Central memory CD8-positive, alpha-beta T cell (primary cell): ENCODE measurements around the gene SGCD.

Experiments
- ATAC-seq: fragments of 150-1000 bp; cut with Tn5 transposase; replicated peaks from 2 replicates; pipeline ENCODE4 v1.10.0; 2022; ENCODE audit warnings: mild to moderate bottlenecking, moderate FRiP score, moderate number of reproducible peaks; ENCODE audit not compliant: poor library complexity, severe bottlenecking; ENCODE audit errors: extremely low read depth
- DNase-seq, 2 donors: peaks; one replicate each; pipeline ENCODE4 v3.0.0; 2021; ENCODE audit warnings: low spot score in 2 of 2
- H3K27ac Mint-ChIP-seq: one replicate; pipeline ENCODE4 v1.8.0; 2022; ENCODE audit warnings: low read depth, mild to moderate bottlenecking, moderate library complexity, mixed read lengths
- H3K27me3 Mint-ChIP-seq: one replicate; pipeline ENCODE4 v1.8.0; 2022; ENCODE audit warnings: mixed read lengths
- H3K36me3 Mint-ChIP-seq: one replicate; pipeline ENCODE4 v1.8.0; 2022; ENCODE audit warnings: mild to moderate bottlenecking, moderate library complexity, mixed read lengths; ENCODE audit not compliant: insufficient read depth
- H3K4me1 Mint-ChIP-seq: one replicate; pipeline ENCODE4 v1.8.0; 2022; ENCODE audit warnings: mixed read lengths
- H3K4me3 Mint-ChIP-seq: one replicate; pipeline ENCODE4 v1.8.0; 2022; ENCODE audit warnings: mild to moderate bottlenecking, moderate library complexity, mixed read lengths
- H3K9me3 Mint-ChIP-seq: one replicate; pipeline ENCODE4 v1.8.0; 2022; ENCODE audit warnings: mixed read lengths

SGCD gene

DNA sequence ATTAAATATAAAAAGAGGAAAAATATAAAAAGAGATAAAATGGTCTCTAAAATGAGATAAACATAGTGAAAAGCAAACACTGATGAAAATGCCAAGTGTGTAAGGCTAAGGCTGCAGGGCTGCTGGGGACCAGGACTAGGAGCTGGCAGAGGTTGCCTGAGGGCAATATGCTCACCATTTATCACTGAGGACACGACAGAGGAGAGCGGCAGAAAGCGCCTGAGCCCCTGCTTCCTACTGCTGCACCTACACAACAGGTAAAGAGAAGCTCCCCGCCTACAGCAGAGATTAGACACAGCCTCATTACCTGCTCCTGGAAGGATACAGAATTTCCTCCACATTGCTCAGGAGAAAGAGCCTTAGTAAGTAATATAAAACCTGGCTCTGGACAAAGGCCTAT is 452.5 kb downstream of the SGCD start:
- Mint-ChIP-seq H3K27ac (no peak overlapping the region), H3K36me3 (peaks cover 3% of the 10 kb centered on the region), H3K9me3 (peaks cover 5% of the 10 kb centered on the region), H3K27me3 (peaks cover 52% of the 10 kb centered on the region), H3K4me1 (no peaks in the 10 kb centered on the region), H3K4me3 (no peak overlapping the region)
- ATAC-seq = no peak
- no peak for DNase-seq

DNA sequence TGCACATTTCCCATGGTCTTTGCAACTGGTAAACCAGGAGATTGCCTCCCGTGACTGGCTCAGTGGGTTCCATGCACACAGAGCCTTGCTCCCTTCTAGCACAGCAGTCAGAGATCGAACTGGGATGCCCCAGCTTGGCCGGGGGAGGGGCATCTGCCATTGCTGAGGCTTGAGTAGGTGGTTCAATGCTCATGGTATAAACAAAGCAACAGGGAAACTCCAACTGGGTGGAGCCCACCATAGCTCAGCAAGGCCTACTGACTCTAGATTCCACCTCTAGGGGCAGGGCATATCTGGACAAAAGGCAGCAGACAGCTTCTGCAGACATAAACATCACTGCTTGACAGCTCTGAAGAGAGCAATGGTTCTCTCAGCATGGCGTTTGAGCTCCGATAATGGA is 456.1 kb downstream of the SGCD start:
- Mint-ChIP-seq H3K4me1 (no peaks in the 10 kb centered on the region), H3K27ac (no peak overlapping the region), H3K4me3 (no peak overlapping the region), H3K36me3 (peaks cover 3% of the 10 kb centered on the region), H3K27me3 (peaks cover 67% of the 10 kb centered on the region), H3K9me3 (peaks cover 12% of the 10 kb centered on the region)
- no peak for DNase-seq
- no peak for ATAC-seq

DNA sequence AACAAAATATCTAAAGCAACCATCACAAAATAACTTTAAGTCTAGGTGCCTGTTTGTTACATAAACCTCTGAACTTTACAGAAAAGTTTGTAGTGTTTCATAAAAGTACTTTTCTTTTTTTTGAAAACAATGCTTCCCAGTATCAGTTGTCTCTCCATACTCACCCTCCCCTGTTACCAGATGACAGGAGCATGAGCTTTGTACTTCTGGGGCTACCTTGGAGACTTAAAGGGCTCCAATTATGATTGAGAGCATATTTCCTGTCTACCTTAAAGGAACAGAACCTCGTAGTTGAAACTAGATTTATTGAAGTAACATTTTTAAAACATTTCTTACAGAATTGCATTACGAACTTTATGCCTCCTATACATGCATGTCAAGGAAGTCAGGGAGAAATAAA is 467.7 kb downstream of the SGCD start:
- Mint-ChIP-seq H3K9me3 (no peaks in the 10 kb centered on the region), H3K27me3 (peaks cover 32% of the 10 kb centered on the region), H3K4me1 (peaks cover 7% of the 10 kb centered on the region), H3K27ac (no peak overlapping the region), H3K4me3 (no peak overlapping the region), H3K36me3 (no peaks in the 10 kb centered on the region)
- ATAC-seq (no peak), DNase-seq (no peak)

DNA sequence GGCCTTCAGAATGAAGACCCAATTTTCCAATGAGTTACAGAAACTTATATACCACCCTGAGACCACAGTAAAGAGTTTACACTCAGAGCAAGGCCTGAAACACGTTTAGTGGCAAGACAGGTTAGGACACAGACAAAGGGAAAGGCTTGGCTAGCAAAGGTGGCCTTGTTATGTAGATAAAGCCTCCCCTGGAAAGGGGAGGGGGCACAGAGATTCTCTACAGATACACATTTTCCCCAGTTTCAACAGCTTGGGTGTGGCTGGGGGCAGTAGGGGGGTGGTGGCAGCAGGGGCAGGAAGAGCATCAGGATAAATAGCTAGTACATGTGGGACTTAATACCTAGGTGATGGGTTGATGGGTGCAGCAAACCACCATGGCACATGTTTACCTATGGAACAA is 471.2 kb downstream of the SGCD start:
- H3K4me1 Mint-ChIP-seq = peaks cover 7% of the 10 kb centered on the region
- no peaks in the 10 kb centered on the region for H3K9me3 Mint-ChIP-seq
- DNase-seq (no peak), ATAC-seq (no peak)
- no peaks in the 10 kb centered on the region for H3K36me3 Mint-ChIP-seq
- H3K4me3 Mint-ChIP-seq = no peak overlapping the region
- peaks cover 50% of the 10 kb centered on the region for H3K27me3 Mint-ChIP-seq
- H3K27ac Mint-ChIP-seq = no peak overlapping the region

DNA sequence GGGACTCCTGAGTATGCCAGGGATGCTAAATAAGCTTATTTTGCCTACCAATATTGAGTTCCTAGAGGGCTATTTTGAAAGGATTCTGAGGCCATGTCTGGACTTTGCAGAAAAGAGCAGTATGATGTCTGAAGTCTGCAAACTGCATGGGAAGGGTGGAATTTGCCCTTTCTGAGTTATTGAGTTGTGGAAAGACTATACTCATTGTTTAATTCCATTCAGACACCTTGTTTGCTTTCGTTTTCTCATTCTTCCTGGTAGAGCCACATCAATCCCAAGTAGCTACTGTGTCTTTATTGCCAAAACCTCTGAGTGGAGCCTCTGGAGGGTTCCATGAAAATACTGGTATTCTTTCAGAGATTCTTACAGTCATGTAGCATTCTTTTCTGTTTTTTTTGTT is 472.2 kb downstream of the SGCD start:
- H3K27me3 Mint-ChIP-seq = peaks cover 56% of the 10 kb centered on the region
- no peak for ATAC-seq
- H3K4me1 Mint-ChIP-seq = peaks cover 7% of the 10 kb centered on the region
- H3K4me3 Mint-ChIP-seq = no peak overlapping the region
- DNase-seq = no peak
- no peaks in the 10 kb centered on the region for H3K9me3 Mint-ChIP-seq
- H3K27ac Mint-ChIP-seq = no peak overlapping the region
- no peaks in the 10 kb centered on the region for H3K36me3 Mint-ChIP-seq

DNA sequence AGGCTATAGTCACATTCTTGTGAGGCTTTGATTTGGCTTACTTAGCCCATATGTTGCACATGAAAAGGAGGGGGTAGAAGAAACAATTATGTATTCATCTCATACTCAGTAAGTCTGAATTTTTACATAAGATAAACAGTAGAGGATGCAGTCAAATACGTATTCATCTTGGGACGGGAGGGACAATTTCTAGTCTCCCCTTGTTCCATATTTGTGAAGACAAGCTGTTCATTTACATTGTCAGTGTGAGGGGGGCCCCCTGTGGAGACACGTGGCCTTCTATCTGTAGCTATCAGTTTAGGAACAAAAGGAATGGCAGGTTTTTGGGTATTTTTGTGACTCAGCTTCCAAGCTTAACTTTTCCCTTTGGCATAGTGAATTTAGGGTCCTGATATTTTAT is 474.0 kb downstream of the SGCD start:
- H3K36me3 Mint-ChIP-seq = no peaks in the 10 kb centered on the region
- peaks cover 56% of the 10 kb centered on the region for H3K27me3 Mint-ChIP-seq
- no peak for ATAC-seq

DNA sequence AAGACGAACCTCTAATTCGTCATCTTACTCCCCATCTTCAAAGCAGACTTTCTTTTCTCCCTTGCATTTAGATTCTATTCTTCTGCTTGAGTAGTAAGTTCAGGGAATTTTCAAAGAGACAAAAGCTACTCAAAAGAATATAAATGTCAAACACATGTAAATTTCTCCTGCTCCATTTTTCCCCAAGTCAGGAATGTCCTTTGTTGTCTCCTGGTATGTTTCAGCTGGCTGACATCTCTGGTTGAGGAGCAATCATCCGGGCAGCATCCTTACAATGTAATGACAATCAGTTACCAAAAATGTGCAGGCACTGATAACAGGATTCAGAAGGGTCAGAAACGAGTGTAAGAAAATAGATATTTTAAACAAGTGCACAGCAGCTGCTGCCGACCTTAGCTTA is 475.5 kb downstream of the SGCD start:
- DNase-seq (no peak), ATAC-seq (no peak)
- no peak overlapping the region for H3K4me3 Mint-ChIP-seq
- H3K4me1 Mint-ChIP-seq = peaks cover 7% of the 10 kb centered on the region
- H3K9me3 Mint-ChIP-seq = peaks cover 5% of the 10 kb centered on the region
- no peaks in the 10 kb centered on the region for H3K36me3 Mint-ChIP-seq
- no peak overlapping the region for H3K27ac Mint-ChIP-seq
- peaks cover 50% of the 10 kb centered on the region for H3K27me3 Mint-ChIP-seq

More for the DNA sequence above, 474.0 kb downstream of the SGCD start:
- Mint-ChIP-seq H3K9me3 (no peaks in the 10 kb centered on the region), H3K27ac (no peak overlapping the region), H3K4me3 (no peak overlapping the region), H3K4me1 (peaks cover 7% of the 10 kb centered on the region)
- no peak for DNase-seq

DNA sequence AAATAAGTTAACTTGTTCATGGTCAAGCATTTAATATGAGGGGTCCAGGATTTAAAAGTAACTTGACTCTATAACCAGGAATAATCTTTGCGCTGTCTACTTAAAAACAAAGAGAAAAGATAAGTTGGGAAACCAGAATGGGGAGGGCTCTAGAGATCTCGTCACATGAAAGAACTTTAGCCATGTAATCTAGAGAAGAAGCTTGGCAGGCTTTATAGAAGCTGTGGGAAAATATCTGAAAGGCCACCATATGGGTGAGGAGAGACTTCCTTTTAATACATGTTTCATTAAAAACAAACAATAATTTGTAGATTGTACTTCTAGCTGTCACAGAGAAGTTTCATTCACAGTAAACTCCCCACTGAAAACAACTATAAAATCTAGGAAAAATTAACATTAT is 476.4 kb downstream of the SGCD start:
- Mint-ChIP-seq H3K4me1 (peaks cover 7% of the 10 kb centered on the region), H3K27ac (no peak overlapping the region), H3K4me3 (no peak overlapping the region), H3K9me3 (peaks cover 5% of the 10 kb centered on the region), H3K27me3 (peaks cover 49% of the 10 kb centered on the region), H3K36me3 (peaks cover 2% of the 10 kb centered on the region)
- DNase-seq (no peak), ATAC-seq (no peak)

DNA sequence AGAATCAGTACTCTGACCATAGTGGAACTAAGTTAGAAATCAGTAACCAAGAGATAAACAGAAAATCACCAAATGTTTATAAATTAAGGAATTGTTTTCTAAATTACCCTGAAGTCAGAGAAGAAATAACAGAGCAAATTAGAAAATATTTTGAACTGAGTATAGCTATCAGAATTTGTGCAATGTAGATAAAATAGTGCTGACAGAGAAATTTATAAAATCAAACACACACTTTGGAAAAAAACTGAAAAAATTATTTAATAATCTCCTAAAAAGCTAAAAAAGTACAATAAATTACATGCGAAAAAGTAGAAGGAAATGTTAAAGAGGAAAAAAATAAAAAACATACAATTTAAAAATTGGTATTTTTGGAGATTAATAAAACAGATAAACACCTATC is 486.0 kb downstream of the SGCD start:
- ATAC-seq (no peak), DNase-seq (no peak)
- no peaks in the 10 kb centered on the region for H3K4me1 Mint-ChIP-seq
- H3K36me3 Mint-ChIP-seq = peaks cover 2% of the 10 kb centered on the region
- H3K9me3 Mint-ChIP-seq = no peaks in the 10 kb centered on the region
- H3K27me3 Mint-ChIP-seq = peaks cover 9% of the 10 kb centered on the region
- H3K27ac Mint-ChIP-seq = no peak overlapping the region
- no peak overlapping the region for H3K4me3 Mint-ChIP-seq

DNA sequence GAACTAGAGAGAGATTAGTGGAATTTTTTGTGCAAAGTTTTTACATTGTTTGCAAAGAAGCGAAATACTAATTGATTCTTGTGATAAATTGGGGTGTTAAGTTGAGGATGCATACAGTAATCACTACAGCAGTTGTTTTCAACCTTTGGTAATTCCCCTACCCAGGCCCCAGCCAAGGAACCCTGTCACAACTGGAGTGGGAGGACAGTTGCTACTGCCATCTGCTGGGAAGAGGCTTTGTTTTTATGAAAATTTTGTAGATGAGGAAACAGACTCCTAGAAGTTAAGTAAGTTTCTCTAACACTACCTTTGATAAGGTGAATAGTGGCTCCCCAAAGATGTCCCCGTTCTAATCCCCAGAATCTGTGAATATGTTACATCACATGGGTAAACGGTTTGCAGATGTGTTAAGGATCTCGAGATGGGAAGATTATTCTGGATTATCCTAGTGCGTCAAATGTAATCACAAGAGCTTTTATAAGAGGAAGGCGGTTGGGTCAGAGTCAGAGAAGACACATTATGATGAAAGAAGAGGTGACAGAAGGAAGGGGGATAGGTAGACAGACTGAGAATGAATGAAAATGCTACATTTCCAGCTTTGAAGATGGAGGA is 489.1 kb downstream of the SGCD start:
- no peaks in the 10 kb centered on the region for H3K4me1 Mint-ChIP-seq
- ATAC-seq (no peak), DNase-seq (no peak)
- no peak overlapping the region for H3K4me3 Mint-ChIP-seq
- peaks cover 13% of the 10 kb centered on the region for H3K27me3 Mint-ChIP-seq
- H3K27ac Mint-ChIP-seq = no peak overlapping the region
- H3K9me3 Mint-ChIP-seq = no peaks in the 10 kb centered on the region
- H3K36me3 Mint-ChIP-seq = no peaks in the 10 kb centered on the region
